ENCODE measurements around the gene PRM3.
A peak's percentile ranks its signal among the peaks of the same experiment; 100 is the strongest.

Gene PRM3

GRCh38 chr16:11268921-11269375, 4.5 kb downstream of the PRM3 start, which contains the start of gene TNP2:
TSS of gene TNP2 (minus strand) at chr16:11269325. CDS start at chr16:11269262, 63 bp downstream.
- ATAC-seq (replicated peaks) (no peak), DNase-seq (no peak)
- H3K27ac Mint-ChIP-seq, result no peak within 1 kb of the TSS
- no peaks in the 10 kb centered on the region for H3K27me3 Mint-ChIP-seq
- peaks cover 2 to 3% of the 10 kb centered on the region in 2 donors for H3K4me1 Mint-ChIP-seq (ENCODE audit: low read depth in 2 of 2)
- H3K4me3 Mint-ChIP-seq, result no peak within 1 kb of the TSS
- peaks cover 2% of the 10 kb centered on the region for H3K36me3 Mint-ChIP-seq (ENCODE audit: insufficient read depth)
- no peaks in the 10 kb centered on the region for H3K9me3 Mint-ChIP-seq

GRCh38 chr16:11265124-11265523, 8.3 kb downstream of the PRM3 start:
- Mint-ChIP-seq H3K4me1 (ENCODE audit: low read depth in 2 of 2) (peaks cover 9 to 14% of the 10 kb centered on the region in 2 donors), H3K36me3 (ENCODE audit: insufficient read depth) (peaks cover 2% of the 10 kb centered on the region), H3K9me3 (no peaks in the 10 kb centered on the region), H3K27me3 (no peaks in the 10 kb centered on the region), H3K4me3 (no peak overlapping the region), H3K27ac (no peak overlapping the region)
- DNase-seq (no peak), ATAC-seq (replicated peaks) (no peak)

- DNase-seq, result no peak
- Mint-ChIP-seq H3K4me3 (peak overlapping the region in 1 of 2 donors; percentile 19), H3K27ac (peak overlapping the region in 1 of 2 donors; percentile 52), H3K4me1 (ENCODE audit: low read depth in 2 of 2) (peaks cover 9 to 14% of the 10 kb centered on the region in 2 donors), H3K36me3 (ENCODE audit: insufficient read depth) (peaks cover 2% of the 10 kb centered on the region), H3K9me3 (no peaks in the 10 kb centered on the region), H3K27me3 (no peaks in the 10 kb centered on the region)
- peak; percentile 14 for ATAC-seq (replicated peaks)
These were observed 9.1 kb downstream of the PRM3 start for GRCh38 chr16:11264155-11264832.

- peak overlapping the region in 1 of 2 donors; percentile 19 for H3K4me3 Mint-ChIP-seq
- peaks cover 11 to 16% of the 10 kb centered on the region in 2 donors for H3K4me1 Mint-ChIP-seq (ENCODE audit: low read depth in 2 of 2)
- no peak for DNase-seq
These were observed 9.7 kb downstream of the PRM3 start for GRCh38 chr16:11263737-11264136.

GRCh38 chr16:11262915-11263314, 10.5 kb downstream of the PRM3 start:
- no peak for DNase-seq
- peaks cover 18 to 22% of the 10 kb centered on the region in 2 donors for H3K4me1 Mint-ChIP-seq (ENCODE audit: low read depth in 2 of 2)
- peak overlapping the region in 1 of 2 donors; percentile 52 for H3K27ac Mint-ChIP-seq
- H3K9me3 Mint-ChIP-seq, result no peaks in the 10 kb centered on the region
- H3K4me3 Mint-ChIP-seq, result no peak overlapping the region
- no peaks in the 10 kb centered on the region for H3K27me3 Mint-ChIP-seq
- no peak for ATAC-seq (replicated peaks)
- peaks cover 2% of the 10 kb centered on the region for H3K36me3 Mint-ChIP-seq (ENCODE audit: insufficient read depth)

More at GRCh38 chr16:11263737-11264136, 9.7 kb downstream of the PRM3 start:
- Mint-ChIP-seq H3K27me3 (no peaks in the 10 kb centered on the region), H3K9me3 (no peaks in the 10 kb centered on the region), H3K27ac (peak overlapping the region; percentile 1 to 52), H3K36me3 (ENCODE audit: insufficient read depth) (peaks cover 2% of the 10 kb centered on the region)
- ATAC-seq (replicated peaks), result peak; percentile 77

GRCh38 chr16:11260596-11260966, 12.8 kb downstream of the PRM3 start:
- Mint-ChIP-seq H3K27ac (no peak overlapping the region), H3K9me3 (no peaks in the 10 kb centered on the region), H3K4me1 (ENCODE audit: low read depth in 2 of 2) (peaks cover 24 to 31% of the 10 kb centered on the region in 2 donors), H3K4me3 (no peak overlapping the region), H3K36me3 (ENCODE audit: insufficient read depth) (peaks cover 13% of the 10 kb centered on the region), H3K27me3 (no peaks in the 10 kb centered on the region)
- DNase-seq (no peak), ATAC-seq (replicated peaks) (no peak)

GRCh38 chr16:11259655-11260595, 13.5 kb downstream of the PRM3 start:
- DNase-seq (no peak), ATAC-seq (replicated peaks) (no peak)
- H3K4me1 Mint-ChIP-seq (ENCODE audit: low read depth in 2 of 2), result peaks cover 24 to 31% of the 10 kb centered on the region in 2 donors
- peak overlapping the region; percentile 49 to 50 for H3K27ac Mint-ChIP-seq
- peak overlapping the region in 1 of 2 donors; percentile 66 for H3K4me3 Mint-ChIP-seq
- peaks cover 20% of the 10 kb centered on the region for H3K36me3 Mint-ChIP-seq (ENCODE audit: insufficient read depth)
- no peaks in the 10 kb centered on the region for H3K9me3 Mint-ChIP-seq
- no peaks in the 10 kb centered on the region for H3K27me3 Mint-ChIP-seq

GRCh38 chr16:11258553-11259492, 14.6 kb downstream of the PRM3 start:
- peaks cover 26% of the 10 kb centered on the region for H3K36me3 Mint-ChIP-seq (ENCODE audit: insufficient read depth)
- H3K27ac Mint-ChIP-seq, result peak overlapping the region; percentile 50 to 78
- H3K27me3 Mint-ChIP-seq, result no peaks in the 10 kb centered on the region
- no peaks in the 10 kb centered on the region for H3K9me3 Mint-ChIP-seq
- peaks cover 22 to 29% of the 10 kb centered on the region in 2 donors for H3K4me1 Mint-ChIP-seq (ENCODE audit: low read depth in 2 of 2)
- DNase-seq, result no peak
- peak overlapping the region; percentile 53 to 66 for H3K4me3 Mint-ChIP-seq
- ATAC-seq (replicated peaks), result peak; percentile 10

GRCh38 chr16:11257131-11257938, 16.1 kb downstream of the PRM3 start:
- H3K9me3 Mint-ChIP-seq, result no peaks in the 10 kb centered on the region
- H3K27me3 Mint-ChIP-seq, result no peaks in the 10 kb centered on the region
- peak overlapping the region; percentile 94 to 99 for H3K27ac Mint-ChIP-seq
- DNase-seq, result peak; percentile 45 to 54 (median 46)
- peaks cover 41% of the 10 kb centered on the region for H3K36me3 Mint-ChIP-seq (ENCODE audit: insufficient read depth)
- peak; percentile 14 for ATAC-seq (replicated peaks)
- H3K4me3 Mint-ChIP-seq, result peak overlapping the region; percentile 87 to 98
- peaks cover 30 to 31% of the 10 kb centered on the region in 2 donors for H3K4me1 Mint-ChIP-seq (ENCODE audit: low read depth in 2 of 2)

- H3K4me1 Mint-ChIP-seq (ENCODE audit: low read depth in 2 of 2), result peaks cover 35 to 37% of the 10 kb centered on the region in 2 donors
- peak overlapping the region; percentile 87 to 98 for H3K4me3 Mint-ChIP-seq
- no peaks in the 10 kb centered on the region for H3K9me3 Mint-ChIP-seq
- peak overlapping the region; percentile 94 to 99 for H3K27ac Mint-ChIP-seq
- no peak for ATAC-seq (replicated peaks)
- peaks cover 47% of the 10 kb centered on the region for H3K36me3 Mint-ChIP-seq (ENCODE audit: insufficient read depth)
- H3K27me3 Mint-ChIP-seq, result no peaks in the 10 kb centered on the region
- no peak for DNase-seq
These were observed 16.7 kb downstream of the PRM3 start for GRCh38 chr16:11256661-11257130.

GRCh38 chr16:11255737-11256660, 17.4 kb downstream of the PRM3 start, which contains the start of gene SOCS1:
TSS of gene SOCS1 (minus strand) at chr16:11256204. CDS start at chr16:11255478, 726 bp downstream.
- H3K36me3 Mint-ChIP-seq (ENCODE audit: insufficient read depth), result peaks cover 52% of the 10 kb centered on the region
- H3K4me1 Mint-ChIP-seq (ENCODE audit: low read depth in 2 of 2), result peaks cover 38% of the 10 kb centered on the region in 2 donors
- peak; percentile 55 for ATAC-seq (replicated peaks)
- DNase-seq, result peak; percentile 76 to 82 (median 79)
- peak within 1 kb of the TSS; percentile 87 to 98 for H3K4me3 Mint-ChIP-seq
- H3K27me3 Mint-ChIP-seq, result no peaks in the 10 kb centered on the region
- peak within 1 kb of the TSS; percentile 96 to 99 for H3K27ac Mint-ChIP-seq
- H3K9me3 Mint-ChIP-seq, result no peaks in the 10 kb centered on the region
